ENCODE data around the gene HYDIN. TPM values are rescaled to one million over a fixed set of nuclear protein-coding genes. Genes with fewer than 3 reads are reported as not detected.

Gene HYDIN
- total and polyA plus RNA-seq, 9 of the 15 experiments (the other 6 are each of a cell fraction or from before 2014, with no cell fraction given): 0.08 to 0.43 (median 0.14) TPM; not detected in 1

- FAIRE-seq (no peak), DNase-seq (ENCODE audit: extremely low read depth in 1 of 4, low spot score in 3 of 4) (no peak), ATAC-seq (no peak)
- Histone ChIP-seq H3K27ac (ENCODE audit: extremely low read depth, low read depth, low read length) (no peak overlapping the region), H2AFZ (ENCODE audit: low read depth, low read length) (no peak overlapping the region), H3K9me1 (ENCODE audit: control insufficient read depth, insufficient read depth, low read length) (no peaks in the 10 kb centered on the region), H3K79me2 (ENCODE audit: control insufficient read depth, insufficient read depth, low read length) (no peaks in the 10 kb centered on the region), H3K4me1 (replicated peaks in 1 of 2; ENCODE audit: control insufficient read depth in 2 of 2, insufficient read depth in 2 of 2, low read length in 2 of 2) (no peaks in the 10 kb centered on the region), H3K9me3 (replicated peaks; ENCODE audit: control insufficient read depth, insufficient read depth, low read depth, low read length) (peaks cover 3% of the 10 kb centered on the region; the same call in 1 of the 2 replicates), H3K4me2 (ENCODE audit: insufficient read depth, low read length) (no peak overlapping the region), H4K20me1 (replicated peaks; ENCODE audit: control insufficient read depth, insufficient read depth, low read length) (no peaks in the 10 kb centered on the region), H3K4me3 (no peak overlapping the region), H3K36me3 (ENCODE audit: control insufficient read depth, insufficient read depth, low read length) (peaks cover 90% of the 10 kb centered on the region; the same call in 2 of the 3 replicates), H3K9ac (ENCODE audit: insufficient read depth in 1 of 2, low read depth in 2 of 2, low read length in 2 of 2) (no peak overlapping the region), H3K27me3 (ENCODE audit: control insufficient read depth in 2 of 2, insufficient read depth in 2 of 2, low read length in 2 of 2) (no peaks in the 10 kb centered on the region)
- intact Hi-C loops (cut with micrococcal nuclease) (no loop called here), in situ Hi-C loops (cut with MboI) (no loop called here)
- WGBS (ENCODE audit: insufficient coverage, low coverage, missing lambda C conversion rate): 98% methylated on average over 14 of the region's 14 CpGs
- POLR2A ChIA-PET: interaction anchor here (1.2 kb wide), 1 partner anchor 11 kb away, joined by 3 read pairs; no protein-coding TSS in a partner anchor
- TF ChIP-seq EHMT2 (IDR thresholded peaks at IDR 0.05): no peak
- no peak for TF ChIP-seq SRSF3 (IDR thresholded peaks at IDR 0.05; ENCODE audit: insufficient read depth, low read length)
- TF ChIP-seq RERE (CRISPR knock-in tag; IDR thresholded peaks at IDR 0.05; ENCODE audit: borderline replicate concordance): no peak
- TF ChIP-seq ZNF146 (CRISPR knock-in tag; IDR thresholded peaks at IDR 0.05; ENCODE audit: unreplicated experiment): no peak
- no peak for TF ChIP-seq PCBP1 (IDR thresholded peaks at IDR 0.05; ENCODE audit: low read depth, low read length, poor library complexity, severe bottlenecking)
- TF ChIP-seq SIN3B (IDR thresholded peaks at IDR 0.05; ENCODE audit: low read depth): no peak
- no peak for TF ChIP-seq BACH1 (tag; IDR thresholded peaks at IDR 0.05)
- TF ChIP-seq EZH2 (IDR thresholded peaks at IDR 0.05; ENCODE audit: borderline replicate concordance, low read depth, low read length): no peak
- TF ChIP-seq CREB3 (tag; conservative IDR thresholded peaks at IDR 0.05; ENCODE audit: low read depth): no peak
- TF ChIP-seq DPF2 (IDR thresholded peaks at IDR 0.05): no peak
- no peak for TF ChIP-seq ZNF121 (CRISPR knock-in tag; conservative IDR thresholded peaks at IDR 0.05)
- TF ChIP-seq PHF20 (IDR thresholded peaks at IDR 0.05; ENCODE audit: partially characterized antibody): no peak
- no peak for TF ChIP-seq TEAD2 (tag; IDR thresholded peaks at IDR 0.05)
- TF ChIP-seq TCFL5 (CRISPR knock-in tag; conservative IDR thresholded peaks at IDR 0.05): no peak
- no peak for TF ChIP-seq CEBPG (CRISPR knock-in tag; IDR thresholded peaks at IDR 0.05)
- no peak for TF ChIP-seq CEBPG (tag; conservative IDR thresholded peaks at IDR 0.05 in 1 of 2, IDR thresholded peaks at IDR 0.05 in 1 of 2)
- no peak for TF ChIP-seq THRAP3 (IDR thresholded peaks at IDR 0.05; ENCODE audit: borderline replicate concordance)
- no peak for TF ChIP-seq ETV1 (tag; conservative IDR thresholded peaks at IDR 0.05; ENCODE audit: low read depth)
- no peak for TF ChIP-seq RBM25 (IDR thresholded peaks at IDR 0.05; ENCODE audit: low read depth, low read length, severe bottlenecking)
- no TSS peak for BruUV-seq (replicated peaks)
- CTCF ChIA-PET (ENCODE audit: low intra/inter-chr PET ratio): no interaction called here
These were observed 448.7 kb downstream of the HYDIN start for GRCh38 chr16:70781800-70782199.
